PC-3 (cell line): Measurements from ENCODE around the gene HOXA2. TPM values are rescaled to one million over a fixed set of nuclear protein-coding genes. Genes with fewer than 3 reads are reported as not detected.

ENCODE experiments used
- ATAC-seq: fragments of 200-7000 bp; cut with Tn5 transposase; 2 replicates; pipeline ENCODE4 v1.9.1; 2020; ENCODE audit warnings: mild to moderate bottlenecking, moderate library complexity
- BruUV-seq: library from RNA; stranded (reverse); fragments of 400-500 nt; replicated peaks from 2 replicates; lab custom pipeline; 2021; lab: Mats Ljungman, UMichigan
- CTCF ChIA-PET: fragments of 300-600 bp; sonication (Branson Sonifier 250); formaldehyde crosslinking; loops from one replicate; lab custom pipeline; 2022; ENCODE audit warnings: antibody characterized with exemption; lab: Charles Lee
- POLR2A ChIA-PET: fragments of 300-600 bp; sonication (Branson Sonifier 250); formaldehyde crosslinking; loops from one replicate; lab custom pipeline; 2022; ENCODE audit warnings: antibody characterized with exemption; ENCODE audit not compliant: unreplicated experiment; lab: Charles Lee
- DNase-seq: peaks from one replicate; pipeline ENCODE4 v3.0.0-alpha.2; 2015
- H2AFZ ChIP-seq: fragments of 300-600 bp; sonication (generic); 2 replicates; pipeline ENCODE4 v1.6.0; 2016; ENCODE audit warnings: antibody characterized with exemption, low read length
- H3F3A ChIP-seq: fragments of 300-600 bp; sonication (generic); one replicate; pipeline ENCODE4 v1.6.0; 2017; ENCODE audit warnings: antibody characterized with exemption, low read length, control low read depth, mild to moderate bottlenecking; ENCODE audit not compliant: unreplicated experiment
- H3K27ac ChIP-seq: fragments of 300-600 bp; sonication (generic); 2 replicates; pipeline ENCODE4 v1.5.1; 2016; ENCODE audit warnings: mild to moderate bottlenecking, low read length
- H3K27me3 ChIP-seq: fragments of 300-600 bp; sonication (generic); 2 replicates; pipeline ENCODE4 v1.6.1; 2016; ENCODE audit warnings: low read length, mixed read lengths
- H3K36me3 ChIP-seq: fragments of 300-600 bp; sonication (generic); 2 replicates; pipeline ENCODE4 v1.6.1; 2016; ENCODE audit warnings: low read depth, mixed run types, low read length, mixed read lengths
- H3K4me1 ChIP-seq: fragments of 300-600 bp; sonication (generic); 2 replicates; pipeline ENCODE4 v1.5.1; 2016; ENCODE audit warnings: low read length; ENCODE audit not compliant: insufficient read depth
- H3K4me2 ChIP-seq: fragments of 300-600 bp; sonication (generic); 2 replicates; pipeline ENCODE4 v1.6.0; 2016; ENCODE audit warnings: low read length
- H3K4me3 ChIP-seq: fragments of 300-600 bp; sonication (generic); 2 replicates; pipeline ENCODE4 v1.5.1; 2016; ENCODE audit warnings: mild to moderate bottlenecking, low read length, mixed read lengths
- H3K79me2 ChIP-seq: fragments of 300-600 bp; sonication (generic); 2 replicates; pipeline ENCODE4 v1.6.1; 2017; ENCODE audit warnings: low read length, mixed read lengths
- H3K9ac ChIP-seq: fragments of 300-600 bp; sonication (generic); 2 replicates; pipeline ENCODE4 v1.6.0; 2016; ENCODE audit warnings: mild to moderate bottlenecking, low read length
- H3K9me2 ChIP-seq: fragments of 300-600 bp; sonication (generic); replicated peaks from 2 replicates; pipeline ENCODE4 v1.6.1; 2016; ENCODE audit warnings: mixed run types, low read length, mixed read lengths
- H3K9me3 ChIP-seq: fragments of 300-600 bp; sonication (generic); 2 replicates; pipeline ENCODE4 v1.6.1; 2016; ENCODE audit warnings: low read length, mixed read lengths
- H4K20me1 ChIP-seq: fragments of 300-600 bp; sonication (generic); 2 replicates; pipeline ENCODE4 v1.6.1; 2016; ENCODE audit warnings: low read length, mixed read lengths
- CTCF ChIP-seq: fragments of 300-600 bp; sonication (generic); conservative IDR thresholded peaks from 2 replicates; pipeline ENCODE4 v1.5.1; 2017; ENCODE audit warnings: antibody characterized with exemption, low read depth, mild to moderate bottlenecking, low read length
- EZH2 ChIP-seq: fragments of 300-600 bp; sonication (generic); IDR thresholded peaks from one replicate; pipeline ENCODE4 v1.6.1; 2017; ENCODE audit warnings: antibody characterized with exemption, mild to moderate bottlenecking, low read length; ENCODE audit not compliant: unreplicated experiment
- EZH2phosphoT487 ChIP-seq: fragments of 300-600 bp; sonication (generic); IDR thresholded peaks from 2 replicates; pipeline ENCODE4 v1.6.1; 2018; ENCODE audit warnings: mild to moderate bottlenecking, antibody characterized with exemption, low read length, borderline replicate concordance
- intact Hi-C: fragments of 100-400 bp; cut with micrococcal nuclease; formaldehyde crosslinking; loops from 2 replicates; pipeline ENCODE4 v1.9.0; 2023
- total RNA-seq: library from RNA; depleted of rRNA; stranded (reverse); fragments of >200 nt; gene quantifications from 2 replicates; pipeline ENCODE4 v1.2.3, GENCODE V29; 2014

HOXA2 gene
- total RNA-seq, 1 experiment from 2014 or later, result 0.07 TPM

- Histone ChIP-seq H3K36me3 (peaks cover 3% of the 10 kb centered on the region; the same call in 1 of the 2 replicates), H2AFZ (no peak overlapping the region), H3K9ac (no peak overlapping the region), H3K4me1 (peaks cover 30% of the 10 kb centered on the region), H3K4me3 (no peak overlapping the region; the same call in 1 of the 2 replicates), H3K27ac (no peak overlapping the region), H3K79me2 (peaks cover 45% of the 10 kb centered on the region), H4K20me1 (no peaks in the 10 kb centered on the region), H3K27me3 (no peaks in the 10 kb centered on the region), H3K9me2 (no peaks in the 10 kb centered on the region), H3F3A (no peaks in the 10 kb centered on the region), H3K9me3 (no peaks in the 10 kb centered on the region), H3K4me2 (peak overlapping the region; percentile 87)
- no TSS peak for BruUV-seq
- CTCF ChIA-PET, result no interaction called here
- DNase-seq (no peak), ATAC-seq (no peak)
- no peak for TF ChIP-seq CTCF
- no peak for TF ChIP-seq EZH2phosphoT487
- no peak for TF ChIP-seq EZH2
- intact Hi-C loops, result no loop called here
- POLR2A ChIA-PET, result no interaction called here
Measured at GRCh38 chr7:27094304-27095049, 8.0 kb downstream of the HOXA2 start.

- Histone ChIP-seq H3F3A (no peaks in the 10 kb centered on the region), H3K4me1 (peaks cover 24% of the 10 kb centered on the region), H3K9me3 (no peaks in the 10 kb centered on the region), H3K27ac (no peak overlapping the region), H3K9ac (no peak overlapping the region), H3K79me2 (peaks cover 34% of the 10 kb centered on the region), H2AFZ (no peak overlapping the region), H4K20me1 (no peaks in the 10 kb centered on the region), H3K4me3 (no peak overlapping the region), H3K27me3 (no peaks in the 10 kb centered on the region), H3K4me2 (no peak overlapping the region), H3K36me3 (no peaks in the 10 kb centered on the region), H3K9me2 (no peaks in the 10 kb centered on the region)
- ATAC-seq (no peak), DNase-seq (no peak)
- ChIA-PET POLR2A (no interaction called here), CTCF (no interaction called here)
- intact Hi-C loops, result no loop called here
- TF ChIP-seq EZH2 (no peak), EZH2phosphoT487 (no peak), CTCF (no peak)
- no TSS peak for BruUV-seq
Measured at GRCh38 chr7:27093184-27093895, 9.1 kb downstream of the HOXA2 start.

- DNase-seq, result no peak
- no TSS peak for BruUV-seq
- intact Hi-C loops, result no loop called here
Measured at GRCh38 chr7:27092819-27093110, 9.7 kb downstream of the HOXA2 start.

More at GRCh38 chr7:27092819-27093110, 9.7 kb downstream of the HOXA2 start:
- H3K9me3 ChIP-seq, result no peaks in the 10 kb centered on the region
- peaks cover 24% of the 10 kb centered on the region for H3K4me1 ChIP-seq
- no peak overlapping the region for H3K4me3 ChIP-seq
- H3K27ac ChIP-seq, result no peak overlapping the region
- ChIA-PET CTCF (no interaction called here), POLR2A (no interaction called here)
- H3K9me2 ChIP-seq, result no peaks in the 10 kb centered on the region
- H4K20me1 ChIP-seq, result no peaks in the 10 kb centered on the region
- H3K4me2 ChIP-seq, result no peak overlapping the region
- no peaks in the 10 kb centered on the region for H3F3A ChIP-seq
- H3K27me3 ChIP-seq, result no peaks in the 10 kb centered on the region
- peaks cover 28% of the 10 kb centered on the region for H3K79me2 ChIP-seq
- no peaks in the 10 kb centered on the region for H3K36me3 ChIP-seq
- ATAC-seq, result no peak
- no peak for TF ChIP-seq EZH2
- no peak for TF ChIP-seq EZH2phosphoT487
- TF ChIP-seq CTCF, result no peak
- no peak overlapping the region for H2AFZ ChIP-seq
- H3K9ac ChIP-seq, result no peak overlapping the region
